Gastrocnemius medialis (tissue), 4 donors: Measurements from ENCODE around the gene XPO4. TPM values are rescaled to one million over a fixed set of nuclear protein-coding genes. Genes with fewer than 3 reads are reported as not detected.
"Not testable (repeated sequence)": the region's sequence is repeated elsewhere in the genome, so short reads cannot be mapped to it uniquely, and the experiment has no call there.

Source experiments
- ATAC-seq, 2 donors: fragments of 150-250 bp; one replicate each; pipeline ENCODE4 v1.9.1; 2016
- DNase-seq, 2 donors: peaks; one replicate each; pipeline ENCODE4 v3.0.0-alpha.2; 2019
- H3K27ac ChIP-seq, 4 donors: fragments of 200-600 bp; sonication (generic); 1 replicate in 1 of 4; 2 replicates in 3 of 4; pipeline ENCODE4 v1.5.1; 2016 to 2018; ENCODE audit warnings: mild to moderate bottlenecking in 2 of 4, moderate library complexity in 1 of 4
- H3K27me3 ChIP-seq, 3 donors: fragments of 200-600 bp; sonication (generic) in 2 of 3; 1 replicate in 1 of 3; 2 replicates in 2 of 3; pipeline versions ENCODE4 v1.5.1 to v1.6.0; 2016 to 2019; ENCODE audit warnings: mild to moderate bottlenecking in 1 of 3, moderate library complexity in 1 of 3
- H3K36me3 ChIP-seq, 2 donors: fragments of 200-600 bp; sonication (generic) in 1 of 2; one replicate each; pipeline ENCODE4 v1.5.1; 2017 to 2018
- H3K4me1 ChIP-seq, 2 donors: fragments of 200-600 bp; sonication (generic) in 1 of 2; one replicate each; pipeline ENCODE4 v1.5.1; 2016 to 2017; ENCODE audit warnings: mild to moderate bottlenecking in 2 of 2
- H3K4me3 ChIP-seq, 4 donors: fragments of 200-600 bp; sonication (generic) in 3 of 4; 1 replicate in 1 of 4; 2 replicates in 3 of 4; pipeline ENCODE4 v1.5.1; 2016 to 2019; ENCODE audit warnings: mild to moderate bottlenecking in 2 of 4
- H3K9me3 ChIP-seq, 3 donors: fragments of 200-600 bp; sonication (generic) in 2 of 3; 1 replicate in 1 of 3; 2 replicates in 2 of 3; pipeline ENCODE4 v1.5.1; 2016 to 2019
- CTCF ChIP-seq, 5 experiments: fragments of 450-650 bp in 3 of 5; fragments of 200-600 bp in 2 of 5; sonication (generic) in 2 of 5; IDR thresholded peaks in 4 of 5; conservative IDR thresholded peaks in 1 of 5; 1 replicate in 4 of 5; 2 replicates in 1 of 5; pipeline ENCODE4 v1.5.1; 2016 to 2019; ENCODE audit warnings: antibody characterized with exemption in 5 of 5, mild to moderate bottlenecking in 3 of 5, moderate library complexity in 3 of 5
- POLR2A ChIP-seq, 2 donors: fragments of 450-650 bp; IDR thresholded peaks; one replicate each; pipeline ENCODE4 v1.6.1; 2017; ENCODE audit warnings: antibody characterized with exemption in 2 of 2, mild to moderate bottlenecking in 2 of 2, moderate library complexity in 2 of 2
- in situ Hi-C, 4 donors: fragments of 200-750 bp; cut with MboI; loops; one replicate each; pipeline versions ENCODE4 v1.15.0 to v1.8.0; 2017; ENCODE audit warnings: low sequenced_read_pairs in 4 of 4
- intact Hi-C: fragments of 100-400 bp; cut with DNase I; formaldehyde crosslinking; loops from one replicate; pipeline ENCODE4 v1.15.1; 2023; ENCODE audit warnings: low total_unique reads
- total RNA-seq, 4 donors: library from RNA; depleted of rRNA; stranded (reverse); fragments of >200 nt; gene quantifications; one replicate each; pipeline versions ENCODE4 v1.1.0 to v1.2.3, GENCODE V29; 2016

XPO4 gene
- total RNA-seq, 4 donors from 2014 or later: 10.0 to 18.7 (median 14.7) TPM

GRCh38 chr13:20767309-20767943 is 135.1 kb downstream of the XPO4 start:
- no peak for ATAC-seq
- H3K36me3 ChIP-seq: peaks cover 0 to 18% of the 10 kb centered on the region in 2 donors
- TF ChIP-seq CTCF (IDR thresholded peaks at IDR 0.05 in 4 of 5, conservative IDR thresholded peaks at IDR 0.05 in 1 of 5) (no peak), POLR2A (IDR thresholded peaks at IDR 0.05) (no peak)
- no peak overlapping the region for H3K4me3 ChIP-seq
- no peaks in the 10 kb centered on the region for H3K27me3 ChIP-seq
- in situ Hi-C loops: no loop called here
- peaks cover 4 to 6% of the 10 kb centered on the region in 2 donors for H3K4me1 ChIP-seq
- H3K9me3 ChIP-seq: no peaks in the 10 kb centered on the region
- no peak for DNase-seq
- no peak overlapping the region for H3K27ac ChIP-seq
- intact Hi-C loops: no loop called here

DNA sequence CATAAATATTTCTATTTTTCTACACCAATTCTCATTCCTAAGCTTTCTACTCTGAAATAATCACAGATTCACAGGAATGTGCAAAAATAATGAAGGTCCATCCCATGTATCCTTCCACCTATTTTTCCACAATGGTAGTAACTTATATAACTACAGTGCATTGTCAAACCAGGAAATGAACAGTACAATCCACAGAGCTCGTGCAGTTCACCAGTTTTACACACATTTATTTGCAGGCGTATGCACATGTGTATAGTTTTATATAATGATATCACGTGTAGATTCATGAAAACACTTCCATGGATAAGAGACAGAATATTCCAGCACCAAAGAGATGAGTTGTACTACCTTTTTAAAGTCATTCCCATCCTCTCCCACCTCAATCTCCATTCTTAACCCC is 141.7 kb downstream of the XPO4 start:
- no peak overlapping the region for H3K4me3 ChIP-seq
- intact Hi-C loops (no loop called here), in situ Hi-C loops (no loop called here)
- H3K4me1 ChIP-seq: no peaks in the 10 kb centered on the region
- H3K36me3 ChIP-seq: no peaks in the 10 kb centered on the region
- DNase-seq (no peak), ATAC-seq (no peak)
- no peaks in the 10 kb centered on the region for H3K27me3 ChIP-seq
- TF ChIP-seq POLR2A (IDR thresholded peaks at IDR 0.05) (no peak), CTCF (IDR thresholded peaks at IDR 0.05 in 4 of 5, conservative IDR thresholded peaks at IDR 0.05 in 1 of 5) (no peak)
- no peak overlapping the region for H3K27ac ChIP-seq
- no peaks in the 10 kb centered on the region for H3K9me3 ChIP-seq

- intact Hi-C loops: no loop called here
- Histone ChIP-seq H3K9me3 (peaks cover 0 to 5% (median 0%) of the 10 kb centered on the region in 3 donors), H3K4me3 (no peak overlapping the region), H3K27ac (no peak overlapping the region), H3K4me1 (peaks cover 0 to 5% of the 10 kb centered on the region in 2 donors), H3K27me3 (no peaks in the 10 kb centered on the region), H3K36me3 (peaks cover 0 to 12% of the 10 kb centered on the region in 2 donors)
- DNase-seq: no peak
- no peak for ATAC-seq
- in situ Hi-C loops: no loop called here
- TF ChIP-seq CTCF (IDR thresholded peaks at IDR 0.05 in 4 of 5, conservative IDR thresholded peaks at IDR 0.05 in 1 of 5): no peak
- no peak for TF ChIP-seq POLR2A (IDR thresholded peaks at IDR 0.05)
Observed at GRCh38 chr13:20754009-20754408, 148.5 kb downstream of the XPO4 start.

DNA sequence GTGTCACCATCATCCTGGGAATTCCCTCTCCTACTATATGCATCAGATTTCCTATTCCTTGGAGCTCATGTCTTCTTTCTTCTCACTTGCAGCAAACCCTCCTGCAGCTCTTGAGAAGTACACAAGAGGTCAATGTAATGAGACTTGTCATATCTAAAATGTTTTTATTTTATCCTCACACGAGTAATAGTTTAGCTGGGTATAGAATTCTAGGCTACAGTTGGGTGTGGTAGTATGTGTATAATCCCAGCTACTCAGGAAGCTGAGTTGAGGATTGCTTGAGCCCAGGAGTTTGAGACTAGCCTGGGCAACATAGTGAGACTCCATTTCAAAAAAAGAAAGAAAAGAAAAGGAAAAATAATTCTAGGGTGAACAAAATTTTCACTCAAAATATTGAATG is 153.2 kb downstream of the XPO4 start:
- H3K4me1 ChIP-seq: no peaks in the 10 kb centered on the region
- peaks cover 0 to 5% (median 0%) of the 10 kb centered on the region in 3 donors for H3K9me3 ChIP-seq
- intact Hi-C loops: no loop called here
- H3K4me3 ChIP-seq: no peak overlapping the region
- no peak overlapping the region for H3K27ac ChIP-seq
- ATAC-seq: no peak
- no peaks in the 10 kb centered on the region for H3K27me3 ChIP-seq
- H3K36me3 ChIP-seq: peaks cover 0 to 12% of the 10 kb centered on the region in 2 donors
- TF ChIP-seq POLR2A (IDR thresholded peaks at IDR 0.05) (no peak), CTCF (IDR thresholded peaks at IDR 0.05 in 4 of 5, conservative IDR thresholded peaks at IDR 0.05 in 1 of 5) (no peak)
- in situ Hi-C loops: no loop called here
- no peak for DNase-seq

GRCh38 chr13:20743830-20744404 is 158.6 kb downstream of the XPO4 start:
- intact Hi-C loops, in situ Hi-C loops: not testable (repeated sequence)

More at GRCh38 chr13:20743830-20744404, 158.6 kb downstream of the XPO4 start:
- H3K27ac ChIP-seq, DNase-seq, H3K9me3 ChIP-seq, H3K27me3 ChIP-seq, ATAC-seq, H3K36me3 ChIP-seq, H3K4me3 ChIP-seq, H3K4me1 ChIP-seq: not testable (repeated sequence)
